ENCODE data around the gene GLRX.

- no peak for TF ChIP-seq CTCF (IDR thresholded peaks at IDR 0.05)
- no peak for TF ChIP-seq ZFX (IDR thresholded peaks at IDR 0.05; ENCODE audit: borderline replicate concordance)
Measured at GRCh38 chr5:95832664-95833063, 10.1 kb upstream of the GLRX start.

Measured in 22Rv1 (cell line).